HEK293T (cell line): ENCODE measurements around the gene LHX2.

Source experiments
- ARNT ChIP-seq: fragments of 450-650 bp; IDR thresholded peaks from 2 replicates; pipeline ENCODE4 v1.6.1; 2017; ENCODE audit warnings: mild to moderate bottlenecking
- ELF4 ChIP-seq: fragments of 450-650 bp; IDR thresholded peaks from 2 replicates; pipeline ENCODE4 v1.6.1; 2017; ENCODE audit warnings: antibody characterized with exemption
- FOXM1 ChIP-seq: fragments of 450-650 bp; IDR thresholded peaks from 2 replicates; pipeline ENCODE4 v1.6.1; 2017; ENCODE audit warnings: mild to moderate bottlenecking, borderline replicate concordance
- L3MBTL2 ChIP-seq: fragments of 450-650 bp; conservative IDR thresholded peaks from 2 replicates; pipeline ENCODE4 v1.6.1; 2016; ENCODE audit warnings: mild to moderate bottlenecking

DNA sequence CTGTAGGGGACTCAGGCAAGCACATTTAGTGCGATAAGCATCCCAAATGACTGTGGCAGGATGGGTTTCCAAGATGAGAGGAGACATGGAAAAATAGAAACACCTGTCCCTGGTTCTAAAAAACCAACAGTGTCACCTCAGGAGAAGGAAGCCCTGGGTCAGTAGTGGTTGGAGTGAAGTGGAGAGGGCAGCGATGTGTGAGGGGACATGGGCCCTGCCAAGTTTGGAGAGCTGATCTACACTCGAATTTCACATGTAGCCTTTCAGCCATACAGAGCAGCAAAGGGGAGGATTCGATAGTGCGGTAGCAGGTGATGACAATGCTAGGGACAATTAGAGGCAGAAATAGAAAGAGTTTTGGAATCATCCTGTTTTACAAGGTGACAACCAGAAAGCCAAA lies 32.6 kb upstream of the LHX2 start:
- TF ChIP-seq FOXM1 (no peak), ELF4 (no peak), ARNT (no peak), L3MBTL2 (no peak)
